CD8-positive, alpha-beta memory T cell (primary cell): ENCODE results near the gene BNC1. TPM values are rescaled to one million over a fixed set of nuclear protein-coding genes. Genes with fewer than 3 reads are reported as not detected.
A peak's percentile ranks its signal among the peaks of the same experiment; 100 is the strongest.
"Not testable (repeated sequence)": the region's sequence is repeated elsewhere in the genome, so short reads cannot be mapped to it uniquely, and the experiment has no call there.

Experiments
- CTCF ChIA-PET: fragments of 350-600 bp; sonication (Branson Sonifier 250); formaldehyde crosslinking; loops from one replicate; lab custom pipeline; 2021; ENCODE audit warnings: antibody characterized with exemption; lab: Charles Lee
- POLR2A ChIA-PET: fragments of 350-600 bp; sonication (Branson Sonifier 250); formaldehyde crosslinking; loops from one replicate; lab custom pipeline; 2021; ENCODE audit warnings: antibody characterized with exemption; lab: Charles Lee
- DNase-seq, 5 donors: peaks; one replicate each; pipeline versions ENCODE4 v3.0.0 to v3.0.0-alpha.2; 2020 to 2022; ENCODE audit warnings: mixed read lengths in 1 of 5
- H3K27ac ChIP-seq: one replicate; pipeline ENCODE4 v1.7.0; 2013; ENCODE audit warnings: low read depth, mild to moderate bottlenecking, low read length, moderate library complexity
- H3K27me3 ChIP-seq: 2 replicates; pipeline ENCODE4 v1.7.0; 2013; ENCODE audit warnings: low read length, mild to moderate bottlenecking; ENCODE audit not compliant: insufficient read depth, poor library complexity, severe bottlenecking
- H3K36me3 ChIP-seq: 2 replicates; pipeline ENCODE4 v1.7.0; 2013; ENCODE audit warnings: mild to moderate bottlenecking, low read length, moderate library complexity; ENCODE audit not compliant: insufficient read depth
- H3K4me1 ChIP-seq: 2 replicates; pipeline ENCODE4 v1.7.0; 2013; ENCODE audit warnings: mild to moderate bottlenecking, low read length, moderate library complexity; ENCODE audit not compliant: insufficient read depth
- H3K4me3 ChIP-seq: 2 replicates; pipeline ENCODE4 v1.7.0; 2013; ENCODE audit warnings: mild to moderate bottlenecking, low read length
- H3K9me3 ChIP-seq: 2 replicates; pipeline ENCODE4 v1.7.0; 2013; ENCODE audit warnings: mild to moderate bottlenecking, low read length
- H3K27ac Mint-ChIP-seq, 8 donors: one replicate each; pipeline ENCODE4 v1.8.0; 2020 to 2021; ENCODE audit warnings: mixed read lengths in 8 of 8, mild to moderate bottlenecking in 6 of 8, inconsistent platforms in 3 of 8, moderate library complexity in 3 of 8
- H3K27me3 Mint-ChIP-seq, 2 donors: one replicate each; pipeline ENCODE4 v1.8.0; 2020 to 2021; ENCODE audit warnings: mixed read lengths in 2 of 2, mild to moderate bottlenecking in 1 of 2, moderate library complexity in 1 of 2
- H3K36me3 Mint-ChIP-seq, 3 donors: one replicate each; pipeline ENCODE4 v1.8.0; 2020 to 2021; ENCODE audit warnings: mixed read lengths in 3 of 3, inconsistent platforms in 1 of 3, mild to moderate bottlenecking in 1 of 3
- H3K4me1 Mint-ChIP-seq, 3 donors: one replicate each; pipeline ENCODE4 v1.8.0; 2020 to 2021; ENCODE audit warnings: mixed read lengths in 3 of 3, inconsistent platforms in 1 of 3, mild to moderate bottlenecking in 1 of 3
- H3K4me3 Mint-ChIP-seq, 7 donors: one replicate each; pipeline ENCODE4 v1.8.0; 2020 to 2021; ENCODE audit warnings: mixed read lengths in 7 of 7, mild to moderate bottlenecking in 6 of 7, moderate library complexity in 4 of 7, inconsistent platforms in 2 of 7
- H3K9me3 Mint-ChIP-seq, 5 donors: one replicate each; pipeline ENCODE4 v1.8.0; 2020 to 2022; ENCODE audit warnings: mixed read lengths in 5 of 5, mild to moderate bottlenecking in 3 of 5, moderate library complexity in 2 of 5, inconsistent platforms in 1 of 5
- polyA plus RNA-seq: library from polyadenylated mRNA; unstranded; fragments of 300-500 nt; fragmentation: Illumina TruSeq; gene quantifications from one replicate; pipeline ENCODE4 v1.2.3, GENCODE V29; 2021
- total RNA-seq, 2 experiments: library from RNA; stranded (reverse); gene quantifications; one replicate each; pipeline ENCODE4 v1.2.3, GENCODE V29; 2021

Gene BNC1
- total and polyA plus RNA-seq, 3 experiments from 2014 or later, result not detected

GRCh38 chr15:83262181-83262580 lies 22.3 kb downstream of the BNC1 start:
- H3K36me3 Mint-ChIP-seq, H3K4me3 ChIP-seq, H3K9me3 ChIP-seq, H3K4me3 Mint-ChIP-seq, H3K27ac Mint-ChIP-seq, DNase-seq, CTCF ChIA-PET, H3K4me1 Mint-ChIP-seq, H3K4me1 ChIP-seq, H3K27ac ChIP-seq, H3K9me3 Mint-ChIP-seq, H3K36me3 ChIP-seq, H3K27me3 ChIP-seq, POLR2A ChIA-PET: not testable (repeated sequence)
- peaks cover 2 to 31% of the 10 kb centered on the region in 2 donors for H3K27me3 Mint-ChIP-seq

GRCh38 chr15:83250781-83251180 lies 33.7 kb downstream of the BNC1 start:
- Histone ChIP-seq H3K27ac (no peak overlapping the region), H3K9me3 (no peaks in the 10 kb centered on the region), H3K36me3 (no peaks in the 10 kb centered on the region), H3K4me3 (no peak overlapping the region), H3K4me1 (no peaks in the 10 kb centered on the region), H3K27me3 (peaks cover 9% of the 10 kb centered on the region)
- H3K27me3 Mint-ChIP-seq, result peaks cover 16 to 60% of the 10 kb centered on the region in 2 donors
- no peaks in the 10 kb centered on the region for H3K4me1 Mint-ChIP-seq
- H3K36me3 Mint-ChIP-seq, result peaks cover 0 to 1% (median 0%) of the 10 kb centered on the region in 3 donors
- H3K27ac Mint-ChIP-seq, result no peak overlapping the region
- ChIA-PET POLR2A (no interaction called here), CTCF (no interaction called here)
- no peak for DNase-seq
- H3K4me3 Mint-ChIP-seq, result no peak overlapping the region
- no peaks in the 10 kb centered on the region for H3K9me3 Mint-ChIP-seq

GRCh38 chr15:83249030-83249343 lies 35.5 kb downstream of the BNC1 start:
- Histone ChIP-seq H3K4me1 (no peaks in the 10 kb centered on the region), H3K9me3 (no peaks in the 10 kb centered on the region), H3K36me3 (no peaks in the 10 kb centered on the region), H3K4me3 (no peak overlapping the region), H3K27ac (no peak overlapping the region), H3K27me3 (peaks cover 9% of the 10 kb centered on the region)
- POLR2A ChIA-PET, result no interaction called here
- Mint-ChIP-seq H3K4me1 (no peaks in the 10 kb centered on the region), H3K36me3 (no peaks in the 10 kb centered on the region), H3K27me3 (peaks cover 16 to 49% of the 10 kb centered on the region in 2 donors), H3K27ac (no peak overlapping the region), H3K9me3 (peaks cover 0 to 3% (median 0%) of the 10 kb centered on the region in 5 donors), H3K4me3 (no peak overlapping the region)
- no peak for DNase-seq
- CTCF ChIA-PET, result interaction anchor here (1.4 to 2.3 kb wide), 4 partner anchors 10 to 311 kb away, joined by 3 to 5 read pairs (median 4); no protein-coding TSS in a partner anchor

GRCh38 chr15:83248151-83249029 lies 36.1 kb downstream of the BNC1 start:
- Histone ChIP-seq H3K27me3 (peaks cover 9% of the 10 kb centered on the region), H3K27ac (no peak overlapping the region), H3K4me3 (no peak overlapping the region), H3K9me3 (no peaks in the 10 kb centered on the region), H3K36me3 (no peaks in the 10 kb centered on the region), H3K4me1 (no peaks in the 10 kb centered on the region)
- Mint-ChIP-seq H3K4me3 (no peak overlapping the region), H3K27ac (no peak overlapping the region), H3K4me1 (no peaks in the 10 kb centered on the region), H3K9me3 (peaks cover 0 to 3% (median 0%) of the 10 kb centered on the region in 5 donors), H3K27me3 (peaks cover 16 to 49% of the 10 kb centered on the region in 2 donors), H3K36me3 (no peaks in the 10 kb centered on the region)
- POLR2A ChIA-PET, result no interaction called here
- DNase-seq, result peak in 2 of 5 donors; percentile 1 to 37
- CTCF ChIA-PET, result interaction anchor here (1.4 to 2.3 kb wide), 4 partner anchors 9 to 311 kb away, joined by 3 to 5 read pairs (median 4); no protein-coding TSS in a partner anchor

GRCh38 chr15:83243634-83244033 lies 40.8 kb downstream of the BNC1 start:
- no peaks in the 10 kb centered on the region for H3K4me1 ChIP-seq
- peaks cover 9% of the 10 kb centered on the region for H3K27me3 ChIP-seq
- H3K36me3 ChIP-seq, result no peaks in the 10 kb centered on the region
- Mint-ChIP-seq H3K36me3 (no peaks in the 10 kb centered on the region), H3K4me3 (no peak overlapping the region), H3K27ac (no peak overlapping the region), H3K4me1 (no peaks in the 10 kb centered on the region), H3K9me3 (peaks cover 0 to 8% (median 5%) of the 10 kb centered on the region in 5 donors), H3K27me3 (peaks cover 6 to 28% of the 10 kb centered on the region in 2 donors)
- no peak overlapping the region for H3K27ac ChIP-seq
- POLR2A ChIA-PET, result no interaction called here
- DNase-seq, result no peak
- CTCF ChIA-PET, result no interaction called here
- no peak overlapping the region for H3K4me3 ChIP-seq
- no peaks in the 10 kb centered on the region for H3K9me3 ChIP-seq

- ChIA-PET CTCF (no interaction called here), POLR2A (no interaction called here)
- Histone ChIP-seq H3K4me3 (no peak overlapping the region), H3K4me1 (no peaks in the 10 kb centered on the region), H3K27ac (no peak overlapping the region), H3K9me3 (no peaks in the 10 kb centered on the region), H3K27me3 (no peaks in the 10 kb centered on the region), H3K36me3 (no peaks in the 10 kb centered on the region)
- DNase-seq, result no peak
- Mint-ChIP-seq H3K4me1 (peaks cover 0 to 7% (median 0%) of the 10 kb centered on the region in 3 donors), H3K27ac (no peak overlapping the region), H3K9me3 (peaks cover 0 to under 1% (median 0%) of the 10 kb centered on the region in 5 donors), H3K4me3 (no peak overlapping the region), H3K36me3 (no peaks in the 10 kb centered on the region), H3K27me3 (peaks cover 0 to 16% of the 10 kb centered on the region in 2 donors)
Observed at GRCh38 chr15:83230242-83230641, 54.2 kb downstream of the BNC1 start.

GRCh38 chr15:83225449-83225848 lies 59.0 kb downstream of the BNC1 start:
- no peak for DNase-seq
- H3K27me3 Mint-ChIP-seq, result peaks cover 6 to 22% of the 10 kb centered on the region in 2 donors

GRCh38 chr15:83221781-83222180 lies 62.7 kb downstream of the BNC1 start:
- H3K27ac ChIP-seq, DNase-seq, H3K36me3 Mint-ChIP-seq, H3K9me3 ChIP-seq, H3K4me3 ChIP-seq, H3K9me3 Mint-ChIP-seq, H3K27ac Mint-ChIP-seq, H3K4me1 Mint-ChIP-seq, H3K36me3 ChIP-seq, H3K4me3 Mint-ChIP-seq, H3K27me3 ChIP-seq, CTCF ChIA-PET, H3K4me1 ChIP-seq: not testable (repeated sequence)
- POLR2A ChIA-PET, result interaction anchor here (0.6 kb wide), 1 partner anchor 153 kb away, joined by 4 read pairs; no protein-coding TSS in a partner anchor
- H3K27me3 Mint-ChIP-seq, result peaks cover 15 to 42% of the 10 kb centered on the region in 2 donors

More at GRCh38 chr15:83225449-83225848, 59.0 kb downstream of the BNC1 start:
- Histone ChIP-seq H3K4me3 (no peak overlapping the region), H3K4me1 (no peaks in the 10 kb centered on the region), H3K27ac (no peak overlapping the region), H3K9me3 (no peaks in the 10 kb centered on the region), H3K36me3 (no peaks in the 10 kb centered on the region), H3K27me3 (no peaks in the 10 kb centered on the region)
- CTCF ChIA-PET, result no interaction called here
- no peak overlapping the region for H3K27ac Mint-ChIP-seq
- H3K9me3 Mint-ChIP-seq, result peaks cover 0 to 7% (median 0%) of the 10 kb centered on the region in 5 donors
- H3K36me3 Mint-ChIP-seq, result no peaks in the 10 kb centered on the region
- H3K4me1 Mint-ChIP-seq, result peaks cover 0 to 7% (median 1%) of the 10 kb centered on the region in 3 donors
- POLR2A ChIA-PET, result no interaction called here
- peak overlapping the region in 2 of 7 donors; percentile 28 to 53 for H3K4me3 Mint-ChIP-seq
